HG02588 (cell line): ENCODE measurements around the gene TIRAP.
"Not testable (repeated sequence)": the region's sequence is repeated elsewhere in the genome, so short reads cannot be mapped to it uniquely, and the experiment has no call there.

Experiments
- ATAC-seq: cut with Tn5 transposase; IDR thresholded peaks from one replicate; pipeline ENCODE4 v1.9.1; 2021; ENCODE audit warnings: mild to moderate bottlenecking, moderate library complexity; ENCODE audit not compliant: unreplicated experiment

The TIRAP gene, protein sequence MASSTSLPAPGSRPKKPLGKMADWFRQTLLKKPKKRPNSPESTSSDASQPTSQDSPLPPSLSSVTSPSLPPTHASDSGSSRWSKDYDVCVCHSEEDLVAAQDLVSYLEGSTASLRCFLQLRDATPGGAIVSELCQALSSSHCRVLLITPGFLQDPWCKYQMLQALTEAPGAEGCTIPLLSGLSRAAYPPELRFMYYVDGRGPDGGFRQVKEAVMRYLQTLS

GRCh38 chr11:126282736-126283591 lies at the start of gene TIRAP:
Gene TIRAP, plus strand, starts transcription at chr11:126283093. Its CDS starts 7,802 bp downstream, at chr11:126290895.
- peak; percentile 69 for ATAC-seq

DNA sequence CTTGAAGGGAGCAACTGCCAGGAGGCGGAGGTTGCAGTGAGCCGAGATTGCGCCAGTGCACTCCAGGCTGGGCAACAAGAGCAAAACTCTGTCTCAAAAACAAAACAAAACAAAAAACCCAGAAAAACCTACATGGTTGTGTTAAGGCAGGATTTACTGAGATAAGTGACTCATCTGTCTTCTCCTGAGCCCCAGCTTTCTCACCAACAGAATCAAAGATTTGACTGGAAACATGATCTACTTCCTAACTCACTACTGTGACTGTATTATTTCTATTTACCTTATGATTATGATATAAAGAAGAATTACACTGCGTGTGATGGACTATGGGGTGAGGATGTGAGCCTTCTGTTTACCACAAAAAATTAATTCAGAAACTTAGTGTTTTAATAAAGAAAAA lies 49.5 kb upstream of the TIRAP start:
- no peak for ATAC-seq

GRCh38 chr11:126246636-126247035 lies 36.3 kb upstream of the TIRAP start:
- ATAC-seq, result no peak

- ATAC-seq, result no peak
These were observed 29.6 kb upstream of the TIRAP start for GRCh38 chr11:126253265-126253664.

- no peak for ATAC-seq
These were observed 28.1 kb upstream of the TIRAP start for GRCh38 chr11:126254819-126255218.

DNA sequence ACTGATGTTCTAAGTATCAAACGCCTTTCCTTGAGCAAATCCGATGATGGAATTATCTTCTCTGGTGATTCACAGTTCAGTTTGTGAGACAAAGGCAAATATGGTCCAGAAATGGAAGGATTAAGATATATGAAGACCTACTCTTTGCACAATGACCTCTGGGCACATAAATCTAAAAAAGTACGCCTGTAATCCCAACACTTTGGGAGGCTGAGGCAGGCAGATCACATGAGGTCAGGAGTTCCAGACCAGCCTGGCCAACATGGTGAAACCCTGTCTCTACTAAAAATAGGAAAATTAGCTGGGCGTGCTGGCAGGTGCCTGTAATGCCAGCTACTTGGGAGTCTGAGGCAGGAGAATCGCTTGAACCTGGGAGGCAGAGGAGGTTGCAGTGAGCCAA lies 27.4 kb upstream of the TIRAP start:
- not testable (repeated sequence) for ATAC-seq

DNA sequence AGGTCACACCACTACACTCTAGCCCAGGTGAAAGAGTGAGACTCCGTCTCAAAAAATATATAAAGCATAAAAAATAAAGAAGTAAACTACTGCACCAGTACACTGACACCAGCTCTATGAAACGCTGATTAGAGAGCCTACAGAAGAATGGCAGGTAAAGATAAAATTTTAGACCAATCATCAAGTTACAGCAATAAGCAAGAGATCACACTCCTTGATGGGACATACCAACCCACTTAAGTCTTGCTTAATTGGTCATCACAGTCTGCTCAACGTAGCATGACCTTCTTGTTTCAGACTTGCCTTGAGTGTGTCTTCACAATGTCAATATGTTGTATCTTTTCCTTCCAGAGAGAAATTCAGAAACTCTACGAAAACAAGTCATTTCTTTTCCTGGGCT lies 26.7 kb upstream of the TIRAP start:
- no peak for ATAC-seq

GRCh38 chr11:126257144-126257543 lies 25.7 kb upstream of the TIRAP start:
- ATAC-seq, result no peak

DNA sequence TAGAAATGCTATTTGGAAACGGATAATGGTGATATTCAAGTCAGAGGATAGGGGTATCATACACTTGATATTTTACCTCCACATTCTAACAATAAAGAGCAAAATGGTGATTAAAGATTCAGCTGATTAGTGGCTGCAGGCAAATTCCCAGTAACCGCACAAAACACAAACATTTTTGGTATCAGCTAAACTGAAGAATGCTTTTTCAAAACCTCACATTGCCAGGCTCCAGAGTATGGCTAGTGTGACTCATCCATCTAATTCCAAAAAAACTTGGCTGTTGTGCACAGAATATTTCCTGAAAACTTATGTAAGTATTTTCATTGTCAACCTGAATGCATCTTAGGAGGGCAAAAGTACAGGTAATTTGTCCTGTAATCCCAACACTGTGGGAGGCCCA lies 25.1 kb upstream of the TIRAP start:
- ATAC-seq, result no peak

DNA sequence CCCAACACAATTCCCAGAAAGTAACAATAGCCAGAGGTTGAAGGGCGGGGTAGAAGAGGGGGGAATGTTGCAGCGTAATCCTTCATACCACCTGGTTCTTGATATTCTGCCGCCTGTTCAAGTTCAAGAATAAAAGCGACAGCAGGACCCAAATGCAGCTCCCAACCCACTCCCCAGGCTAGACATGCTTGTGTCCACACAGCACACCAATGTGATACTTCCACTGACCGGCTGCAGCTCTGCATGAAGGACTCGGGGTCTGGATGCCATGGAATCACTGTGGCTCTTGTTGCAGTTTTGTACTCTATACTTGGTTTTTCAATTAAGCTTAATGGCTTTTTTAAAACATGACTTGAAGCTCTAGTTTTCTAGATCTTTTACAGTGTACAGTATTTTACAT lies 20.7 kb upstream of the TIRAP start:
- no peak for ATAC-seq

GRCh38 chr11:126263489-126263888 lies 19.4 kb upstream of the TIRAP start:
- ATAC-seq, result no peak

- no peak for ATAC-seq
These were observed 17.1 kb upstream of the TIRAP start for GRCh38 chr11:126265811-126266210.

- no peak for ATAC-seq
These were observed 15.2 kb upstream of the TIRAP start for GRCh38 chr11:126267650-126268049.

DNA sequence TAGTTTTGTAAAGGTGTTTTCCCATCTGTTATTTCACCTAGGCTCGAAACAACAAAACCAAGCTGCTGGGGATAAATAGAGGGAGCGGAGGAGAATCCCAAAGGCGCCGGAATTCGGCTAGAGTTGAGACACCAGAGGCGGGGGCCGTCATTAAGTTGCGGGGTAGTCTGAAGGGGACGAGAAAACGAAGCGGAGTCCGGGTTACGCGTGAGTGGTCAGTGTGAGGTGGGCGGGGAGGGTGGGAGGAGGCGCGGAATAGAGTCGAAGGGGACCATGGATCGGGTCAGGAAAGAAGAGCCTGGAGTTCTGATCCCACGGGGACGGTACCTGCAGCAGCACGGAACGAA lies 14.6 kb upstream of the TIRAP start:
- ATAC-seq, result no peak

DNA sequence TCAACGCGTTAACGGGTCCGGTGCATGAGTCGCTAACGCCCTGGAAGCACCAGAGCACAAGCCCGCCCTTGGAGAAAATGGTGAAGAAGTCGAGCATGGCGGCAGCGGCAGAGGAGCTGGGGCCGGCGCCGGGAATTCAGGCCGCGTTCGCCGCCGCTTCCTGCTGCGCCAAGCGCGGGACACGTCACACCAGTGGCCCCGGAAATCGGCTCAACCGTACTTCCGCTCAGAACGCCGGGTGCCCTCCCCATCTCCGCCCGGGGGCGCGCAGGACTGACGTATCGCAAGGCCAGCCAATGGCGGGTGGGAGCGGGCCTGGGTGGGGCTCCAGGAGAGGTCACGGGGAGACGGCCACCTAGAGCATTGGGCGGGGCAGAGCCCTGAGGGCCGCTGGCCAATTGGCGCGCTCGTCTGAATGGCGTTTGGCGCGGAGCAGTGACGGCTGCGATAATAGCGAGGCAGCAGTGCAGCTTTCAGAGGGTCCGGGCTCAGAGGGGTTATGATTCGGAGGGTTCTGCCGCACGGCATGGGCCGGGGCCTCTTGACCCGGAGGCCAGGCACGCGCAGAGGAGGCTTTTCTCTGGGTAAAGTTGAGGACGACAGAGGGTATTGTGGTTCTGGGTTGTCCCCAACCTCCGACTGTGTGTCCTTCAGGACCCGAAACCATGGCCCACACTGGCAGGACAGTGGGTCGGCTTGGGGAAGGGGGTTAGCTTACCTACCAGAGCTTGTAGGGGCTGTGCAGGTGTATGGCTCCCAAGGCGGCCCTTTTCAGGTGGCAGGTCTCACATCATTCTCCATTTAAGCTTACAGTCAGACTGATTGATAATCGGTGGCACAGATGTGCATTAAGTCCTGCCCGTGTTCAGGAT lies 13.9 kb upstream of the TIRAP start, which contains the start of the genes FOXRED1 and SRPRA:
FOXRED1 (plus strand) TSS at position 447 of the 872 bp plus-strand sequence; CDS start at position 500, 53 bp downstream.
SRPRA (minus strand) TSS at position 188 of the 872 bp plus-strand sequence; CDS start at position 97, 91 bp downstream.
- peak; percentile 99 for ATAC-seq

GRCh38 chr11:126277322-126277721 lies 5.6 kb upstream of the TIRAP start:
- ATAC-seq, result no peak

- no peak for ATAC-seq
These were observed 5.1 kb upstream of the TIRAP start for GRCh38 chr11:126277780-126278179.

DNA sequence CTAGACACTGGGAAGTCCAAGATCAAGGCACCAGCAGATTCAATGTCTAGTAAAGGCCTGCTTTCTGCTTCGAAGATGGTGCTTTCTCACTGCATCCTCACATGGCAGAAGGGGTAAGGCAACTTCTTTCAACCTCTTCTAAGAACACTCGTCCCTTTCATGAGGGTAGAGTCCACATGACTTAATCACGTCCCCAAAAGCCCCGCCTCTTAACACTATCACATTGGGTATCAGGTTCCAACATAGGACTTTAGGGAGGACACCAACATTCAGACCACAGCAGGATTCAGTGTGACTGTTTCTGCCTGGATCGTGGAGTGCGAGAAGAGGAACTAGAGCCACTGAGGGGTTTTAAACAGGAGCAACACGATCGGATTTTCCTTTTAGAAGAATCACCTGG lies 3.7 kb upstream of the TIRAP start:
- no peak for ATAC-seq

DNA sequence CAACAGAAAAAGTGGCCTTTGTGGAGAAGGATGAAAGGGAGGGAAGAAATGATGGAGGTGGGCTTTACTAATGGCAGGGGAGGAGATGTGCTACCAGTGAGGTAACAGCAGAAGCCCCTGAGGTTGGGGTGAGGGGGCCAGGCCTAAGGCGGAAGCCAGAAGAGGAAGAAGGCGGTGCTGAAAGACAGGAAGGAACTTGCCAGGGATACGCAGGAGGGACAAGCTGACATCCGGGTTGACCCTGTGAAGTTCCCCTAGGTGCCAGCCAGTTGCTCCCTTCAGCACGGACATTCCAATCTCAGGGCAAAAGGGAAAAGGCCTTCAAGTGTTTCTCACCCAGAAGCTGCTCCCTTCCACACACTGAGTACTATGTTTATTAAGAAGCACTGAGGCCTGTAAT lies 2.3 kb upstream of the TIRAP start:
- no peak for ATAC-seq

GRCh38 chr11:126281245-126281644 lies 1.6 kb upstream of the TIRAP start:
- no peak for ATAC-seq

DNA sequence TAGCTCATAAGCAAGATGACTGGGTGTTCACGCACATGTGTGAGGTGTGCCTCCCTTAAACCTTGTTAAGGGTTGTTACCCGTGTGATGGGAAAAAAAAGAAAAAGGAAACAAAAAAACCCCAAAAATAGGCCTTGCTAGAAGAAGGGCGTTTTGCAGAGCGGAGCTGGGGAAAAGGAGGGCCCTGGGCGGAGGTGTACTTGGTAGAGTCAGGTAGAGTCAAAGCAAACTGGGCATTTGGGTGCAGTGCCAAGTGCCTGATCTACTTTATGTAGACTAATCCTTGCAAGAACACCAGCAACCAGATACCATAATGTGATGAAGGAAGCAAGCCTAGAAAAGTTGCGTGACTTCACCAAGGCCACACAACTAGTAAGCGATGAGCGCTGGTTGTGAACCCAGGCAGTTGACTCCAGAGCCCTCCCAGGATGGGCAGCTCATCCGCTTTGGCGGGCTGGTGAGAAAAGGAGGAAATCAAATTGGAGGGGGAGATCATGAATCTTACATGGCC lies 1.2 kb upstream of the TIRAP start:
- ATAC-seq, result no peak
